Right cardiac atrium (tissue), 5 donors: ENCODE measurements around the gene ARMCX5. TPM values are rescaled to one million over a fixed set of nuclear protein-coding genes. Genes with fewer than 3 reads are reported as not detected.

Source experiments
- ATAC-seq, 2 donors: fragments of 200-7000 bp; cut with Tn5 transposase; one replicate each; pipeline versions ENCODE4 v1.8.0 to v1.9.1; 2020; ENCODE audit warnings: moderate library complexity in 2 of 2, mild to moderate bottlenecking in 1 of 2
- DNase-seq, 3 donors: peaks; one replicate each; pipeline ENCODE4 v3.0.0-alpha.2; 2020
- H3K27ac ChIP-seq: one replicate; pipeline ENCODE4 v1.5.1; 2013; ENCODE audit warnings: mild to moderate bottlenecking, low read length, control low read depth, moderate library complexity
- H3K27me3 ChIP-seq: one replicate; pipeline ENCODE4 v1.6.1; 2013; ENCODE audit not compliant: control insufficient read depth, insufficient read depth
- H3K4me1 ChIP-seq: one replicate; pipeline ENCODE4 v1.6.1; 2013; ENCODE audit warnings: low read length; ENCODE audit not compliant: control insufficient read depth, insufficient read depth
- H3K4me3 ChIP-seq: one replicate; pipeline ENCODE4 v1.5.1; 2013; ENCODE audit warnings: low read length, control low read depth
- H3K9me3 ChIP-seq: one replicate; pipeline ENCODE4 v1.6.1; 2013; ENCODE audit warnings: low read length; ENCODE audit not compliant: control insufficient read depth
- WGBS: extraction: QIAGEN DNeasy Blood & Tissue Kit; methylation state at CpG from one replicate; pipeline ENCODE4 v1.1.7; 2013; 5-methylcytosine and 5-hydroxymethylcytosine counted together
- intact Hi-C, 4 donors: fragments of 100-400 bp; cut with DNase I; formaldehyde crosslinking; loops; one replicate each; pipeline versions ENCODE4 v1.11.0 to v1.14.0; 2022 to 2023
- long read RNA-seq, 4 donors: library from polyadenylated mRNA; unstranded; transcript quantifications; one replicate each; pipeline ENCODE4 v2.0.0, GENCODE V29; 2020 to 2021
- polyA plus RNA-seq: library from polyadenylated mRNA; stranded (reverse); fragments of 200-250 nt; gene quantifications from one replicate; pipeline ENCODE4 v1.2.3, GENCODE V29; 2013
- total RNA-seq, 4 donors: library from RNA; stranded (reverse); fragmentation: NEBNext Ultra II Directional; extraction: Animal tissue kit (Norgen Biotek cat#: 25700); gene quantifications; one replicate each; pipeline ENCODE4 v1.2.1, GENCODE V29; 2021
- donor health status: healthy with polysubstance abuse.
- donor health status: DM: no; HTN: yes; CAD: no.
- donor health status: DM: no; HTN: no; CAD: no.
- donor health status: DM: no; HTN: yes; CAD: no; lungs with severe emphysema.
- donor health status: DM: yes; HTN: yes; CAD: no.

Gene ARMCX5
- total RNA-seq (10 to 100 TPM in 1 of 4 donors, 1 to 10 TPM in 3; 6.7 to 11.0 (median 8.1) TPM), polyA plus RNA-seq (4.2 TPM)
- long read RNA-seq, donor 1, partial matches to known transcripts: 1 of 13 reads
- long read RNA-seq, donor 1, other reads (novel, unspliced or antisense): 6 of 13 reads
- long read RNA-seq, donor 2, full-length matches to known transcripts: 3 of 5 reads
- long read RNA-seq, donor 2, partial matches to known transcripts: 0 of 5 reads
- long read RNA-seq, donor 2, other reads (novel, unspliced or antisense): 2 of 5 reads
- long read RNA-seq, donor 3, full-length matches to known transcripts: 35 of 55 reads
- long read RNA-seq, donor 3, partial matches to known transcripts: 2 of 55 reads
- long read RNA-seq, donor 3, other reads (novel, unspliced or antisense): 18 of 55 reads
- long read RNA-seq, donor 4, full-length matches to known transcripts: 5 of 7 reads
- long read RNA-seq, donor 4, partial matches to known transcripts: 0 of 7 reads
- long read RNA-seq, donor 4, other reads (novel, unspliced or antisense): 2 of 7 reads

- ATAC-seq (peak; percentile 97 to 98), DNase-seq (peak; percentile 72 to 85 (median 82))
- Histone ChIP-seq H3K27ac (peak within 1 kb of the TSS; percentile 91), H3K27me3 (no peaks in the 10 kb centered on the region), H3K4me3 (peak within 1 kb of the TSS; percentile 95), H3K9me3 (no peaks in the 10 kb centered on the region), H3K4me1 (no peaks in the 10 kb centered on the region)
- WGBS: under 1% methylated on average over 42 of the region's 42 CpGs
- intact Hi-C loops: no loop called here
Observed at GRCh38 chrX:102599084-102599950, at the start of gene ARMCX5. ARMCX5 (plus strand) TSS chrX:102599515; CDS start chrX:102602142, 2,627 bp downstream.

GRCh38 chrX:102558607-102559006, 40.7 kb upstream of the ARMCX5 start:
- 83% methylated on average over 2 of the region's 2 CpGs for WGBS
- no peaks in the 10 kb centered on the region for H3K4me1 ChIP-seq
- H3K27ac ChIP-seq: no peak overlapping the region
- intact Hi-C loops: no loop called here
- ATAC-seq (no peak), DNase-seq (no peak)
- no peaks in the 10 kb centered on the region for H3K27me3 ChIP-seq
- no peaks in the 10 kb centered on the region for H3K9me3 ChIP-seq
- H3K4me3 ChIP-seq: no peak overlapping the region

GRCh38 chrX:102560423-102561068, 38.8 kb upstream of the ARMCX5 start:
- 84% methylated on average over 2 of the region's 2 CpGs for WGBS
- H3K4me3 ChIP-seq: no peak overlapping the region
- no peaks in the 10 kb centered on the region for H3K4me1 ChIP-seq
- H3K9me3 ChIP-seq: no peaks in the 10 kb centered on the region
- no peak overlapping the region for H3K27ac ChIP-seq
- intact Hi-C loops: no loop called here
- no peaks in the 10 kb centered on the region for H3K27me3 ChIP-seq
- ATAC-seq (no peak), DNase-seq (no peak)

- no peak for DNase-seq
- Histone ChIP-seq H3K4me1 (no peaks in the 10 kb centered on the region), H3K4me3 (no peak overlapping the region), H3K9me3 (no peaks in the 10 kb centered on the region), H3K27me3 (no peaks in the 10 kb centered on the region), H3K27ac (no peak overlapping the region)
- intact Hi-C loops: no loop called here
- ATAC-seq: no peak
- 42% methylated on average over 1 of the region's 1 CpG for WGBS
Observed at GRCh38 chrX:102580891-102581290, 18.4 kb upstream of the ARMCX5 start.

GRCh38 chrX:102593367-102593766, 5.9 kb upstream of the ARMCX5 start:
- Histone ChIP-seq H3K27ac (no peak overlapping the region), H3K4me3 (no peak overlapping the region), H3K9me3 (no peaks in the 10 kb centered on the region), H3K27me3 (no peaks in the 10 kb centered on the region), H3K4me1 (no peaks in the 10 kb centered on the region)
- no peak for ATAC-seq
- DNase-seq: no peak
- intact Hi-C loops: no loop called here
- 65% methylated on average over 2 of the region's 2 CpGs for WGBS

- Histone ChIP-seq H3K9me3 (no peaks in the 10 kb centered on the region), H3K27me3 (no peaks in the 10 kb centered on the region), H3K27ac (peak overlapping the region; percentile 91), H3K4me1 (no peaks in the 10 kb centered on the region), H3K4me3 (peak overlapping the region; percentile 95)
- no peak for DNase-seq
- 3% methylated on average over 6 of the region's 6 CpGs for WGBS
- ATAC-seq: peak; percentile 19 to 42
- intact Hi-C loops: no loop called here
Observed at GRCh38 chrX:102599951-102600579, 750 bp downstream of the ARMCX5 start.

- H3K27ac ChIP-seq: no peak overlapping the region
- no peaks in the 10 kb centered on the region for H3K27me3 ChIP-seq
- no peak for ATAC-seq
- WGBS: 60% methylated on average over 1 of the region's 1 CpG
- no peaks in the 10 kb centered on the region for H3K4me1 ChIP-seq
- DNase-seq: no peak
- intact Hi-C loops: no loop called here
- no peak overlapping the region for H3K4me3 ChIP-seq
- no peaks in the 10 kb centered on the region for H3K9me3 ChIP-seq
Observed at GRCh38 chrX:102604327-102604726, 5.0 kb downstream of the ARMCX5 start.

- intact Hi-C loops: no loop called here
- Histone ChIP-seq H3K27me3 (no peaks in the 10 kb centered on the region), H3K4me1 (no peaks in the 10 kb centered on the region), H3K4me3 (no peak overlapping the region), H3K9me3 (no peaks in the 10 kb centered on the region), H3K27ac (no peak overlapping the region)
- no peak for DNase-seq
- ATAC-seq: no peak
- 97% methylated on average over 1 of the region's 1 CpG for WGBS
Observed at GRCh38 chrX:102606115-102606514, 6.8 kb downstream of the ARMCX5 start.

GRCh38 chrX:102610905-102611304, 11.6 kb downstream of the ARMCX5 start:
- H3K4me3 ChIP-seq: no peak overlapping the region
- intact Hi-C loops: no loop called here
- no peaks in the 10 kb centered on the region for H3K27me3 ChIP-seq
- H3K27ac ChIP-seq: no peak overlapping the region
- no peak for ATAC-seq
- H3K9me3 ChIP-seq: no peaks in the 10 kb centered on the region
- WGBS: 92% methylated on average over 4 of the region's 4 CpGs
- no peaks in the 10 kb centered on the region for H3K4me1 ChIP-seq
- DNase-seq: no peak

GRCh38 chrX:102624105-102624504, 24.8 kb downstream of the ARMCX5 start:
- no peaks in the 10 kb centered on the region for H3K4me1 ChIP-seq
- intact Hi-C loops: no loop called here
- DNase-seq: peak in 2 of 3 donors; percentile 17 to 36
- no peaks in the 10 kb centered on the region for H3K27me3 ChIP-seq
- ATAC-seq: peak; percentile 64 to 85
- no peak overlapping the region for H3K27ac ChIP-seq
- no peak overlapping the region for H3K4me3 ChIP-seq
- 69% methylated on average over 6 of the region's 6 CpGs for WGBS
- H3K9me3 ChIP-seq: no peaks in the 10 kb centered on the region
